ENCODE results near the gene MISP. TPM values are rescaled to one million over a fixed set of nuclear protein-coding genes. Genes with fewer than 3 reads are reported as not detected.

Gene MISP
- total and polyA plus RNA-seq, 2 of the 8 experiments (the other 6 are each of a cell fraction or from before 2014, with no cell fraction given): 0.43 to 0.45 TPM

DNA sequence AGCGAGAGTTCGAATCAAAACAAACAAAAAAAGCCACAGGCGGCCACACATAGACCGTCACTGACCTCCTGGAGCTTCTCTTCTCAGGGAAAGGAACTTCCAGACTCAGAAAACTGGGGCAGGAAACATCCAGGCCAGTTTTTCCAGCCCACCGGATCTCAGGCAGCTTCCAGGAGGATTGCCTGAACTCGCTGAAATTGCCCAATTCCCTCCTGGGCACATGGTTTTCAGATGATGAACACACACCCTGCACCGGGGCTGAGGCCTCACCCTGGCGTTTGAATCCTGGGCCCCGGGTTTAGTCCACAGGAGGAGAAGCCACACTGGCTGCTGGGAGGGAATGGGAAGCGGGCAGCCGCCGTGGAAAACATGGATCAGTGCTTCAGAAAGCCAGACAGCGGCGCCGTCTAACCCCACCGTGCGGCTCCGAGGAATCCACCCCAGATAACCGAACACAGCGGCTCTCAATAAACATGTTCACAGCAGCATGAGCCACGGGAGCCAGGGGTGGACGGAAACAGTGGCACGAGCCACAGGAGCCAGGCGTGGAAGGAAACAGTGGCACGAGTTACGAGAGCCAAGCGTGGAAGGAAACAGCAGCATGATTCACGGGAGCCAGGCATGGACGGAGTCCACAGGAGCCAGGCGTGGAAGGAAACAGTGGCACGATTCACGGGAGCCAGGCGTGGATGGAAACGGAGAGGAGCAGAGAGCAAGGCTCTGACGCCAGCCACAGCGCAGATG, 28.2 kb downstream of the MISP start:
- Histone ChIP-seq H3K27me3 (replicated peaks in 1 of 4; ENCODE audit: control insufficient read depth in 3 of 4, extremely low read depth in 1 of 4, insufficient read depth in 3 of 4, low read length in 3 of 4) (no peaks in the 10 kb centered on the region), H4K20me1 (replicated peaks in 1 of 2; ENCODE audit: control insufficient read depth in 1 of 2, insufficient read depth in 2 of 2, low read length in 2 of 2) (no peaks in the 10 kb centered on the region), H2BK15ac (ENCODE audit: low read length) (peak overlapping the region; percentile 95), H3K79me2 (ENCODE audit: control insufficient read depth in 1 of 2, insufficient read depth in 2 of 2, low read length in 2 of 2) (no peaks in the 10 kb centered on the region; a peak in 2 of 4 replicates), H3K4ac (replicated peaks; ENCODE audit: insufficient read length, low read depth, low read length) (peak overlapping the region; percentile 78), H3K79me1 (ENCODE audit: low read depth, low read length) (no peaks in the 10 kb centered on the region; the same call in 1 of the 2 replicates), H2AFZ (ENCODE audit: low read length) (no peak overlapping the region), H4K91ac (replicated peaks; ENCODE audit: insufficient read length, low read length) (peak overlapping the region; percentile 91), H3K4me1 (replicated peaks in 1 of 4; ENCODE audit: control insufficient read depth in 3 of 4, insufficient read depth in 4 of 4, low read length in 3 of 4) (peaks cover 7 to 15% (median 11%) of the 10 kb centered on the region in 4 experiments), H4K8ac (ENCODE audit: extremely low read depth, insufficient read depth, low read length) (no peak overlapping the region), H3K14ac (ENCODE audit: insufficient read length) (no peak overlapping the region), H3K9ac (replicated peaks in 1 of 4; ENCODE audit: extremely low read depth in 1 of 4, low read depth in 3 of 4, low read length in 3 of 4) (no peak overlapping the region), H2BK120ac (replicated peaks; ENCODE audit: low read depth, low read length) (no peak overlapping the region), H2BK5ac (ENCODE audit: low read depth, low read length) (no peak overlapping the region), H3K36me3 (ENCODE audit: control insufficient read depth in 2 of 4, insufficient read depth in 4 of 4, low read length in 3 of 4) (no peaks in the 10 kb centered on the region), H3K4me3 (ENCODE audit: extremely low read depth in 1 of 4, insufficient read depth in 2 of 4, low read depth in 3 of 4, low read length in 4 of 4) (no peak overlapping the region), H3K9me3 (ENCODE audit: insufficient read depth in 2 of 2, low read depth in 1 of 2, low read length in 1 of 2) (no peaks in the 10 kb centered on the region), H3K23me2 (ENCODE audit: low read depth, low read length) (no peaks in the 10 kb centered on the region), H2AK5ac (ENCODE audit: low read depth, low read length) (peak overlapping the region; percentile 98), H2BK12ac (ENCODE audit: low read depth, low read length) (peak overlapping the region; percentile 99; the same call in 1 of the 2 replicates), H2BK20ac (ENCODE audit: low read length) (0 out of 2 replicates have a peak overlapping the region, but pooled peaks have one; percentile 23), H3K18ac (ENCODE audit: extremely low read depth, low read length) (peak overlapping the region; percentile 0; the same call in 1 of the 2 replicates), H3K27ac (ENCODE audit: low read depth, low read length) (no peak overlapping the region), H3K56ac (replicated peaks; ENCODE audit: insufficient read length, low read depth, low read length) (no peak overlapping the region), H4K5ac (ENCODE audit: insufficient read length, low read depth, low read length) (no peak overlapping the region), H3K23ac (ENCODE audit: insufficient read length) (no peak overlapping the region), H3K4me2 (ENCODE audit: insufficient read depth in 1 of 2, low read depth in 2 of 2, low read length in 2 of 2) (no peak overlapping the region)
- WGBS, 2 experiments (ENCODE audit: extremely low coverage in 1 of 2, insufficient coverage in 1 of 2, insufficient read length in 1 of 2, insufficient replicate concordance in 2 of 2, low coverage in 1 of 2, low lambda C conversion rate in 2 of 2, missing lambda C conversion rate in 1 of 2): 80% methylated on average over 32 of the region's 36 CpGs; no CpG with 5 or more reads in 1 of the 2 experiments
- ChIA-PET POLR2A (ENCODE audit: partially characterized antibody) (interaction anchor here (1.0 to 9.0 kb wide), 9 partner anchors 9 to 68 kb away, joined by 3 to 61 read pairs (median 5); no protein-coding TSS in a partner anchor), CTCF (ENCODE audit: partially characterized antibody) (no interaction called here)
- DNase-seq (ENCODE audit: low read depth in 1 of 2, low spot score in 2 of 2): no peak
- no peak for FAIRE-seq
- TF ChIP-seq, protein P1, sequence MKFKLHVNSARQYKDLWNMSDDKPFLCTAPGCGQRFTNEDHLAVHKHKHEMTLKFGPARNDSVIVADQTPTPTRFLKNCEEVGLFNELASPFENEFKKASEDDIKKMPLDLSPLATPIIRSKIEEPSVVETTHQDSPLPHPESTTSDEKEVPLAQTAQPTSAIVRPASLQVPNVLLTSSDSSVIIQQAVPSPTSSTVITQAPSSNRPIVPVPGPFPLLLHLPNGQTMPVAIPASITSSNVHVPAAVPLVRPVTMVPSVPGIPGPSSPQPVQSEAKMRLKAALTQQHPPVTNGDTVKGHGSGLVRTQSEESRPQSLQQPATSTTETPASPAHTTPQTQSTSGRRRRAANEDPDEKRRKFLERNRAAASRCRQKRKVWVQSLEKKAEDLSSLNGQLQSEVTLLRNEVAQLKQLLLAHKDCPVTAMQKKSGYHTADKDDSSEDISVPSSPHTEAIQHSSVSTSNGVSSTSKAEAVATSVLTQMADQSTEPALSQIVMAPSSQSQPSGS (IDR thresholded peaks at IDR 0.05; ENCODE audit: low read length): no peak
- TF ChIP-seq KDM5A (IDR thresholded peaks at IDR 0.05; ENCODE audit: low read length) (no peak), TAF1 (IDR thresholded peaks at IDR 0.05; ENCODE audit: low read depth, low read length) (no peak), JUN (IDR thresholded peaks at IDR 0.05; ENCODE audit: low read depth, low read length) (no peak), CREB1 (IDR thresholded peaks at IDR 0.05) (no peak), GABPA (IDR thresholded peaks at IDR 0.05; ENCODE audit: borderline replicate concordance, insufficient read depth, low read length) (no peak), CTBP2 (IDR thresholded peaks at IDR 0.05; ENCODE audit: borderline replicate concordance, insufficient read depth, insufficient read length, low read length) (no peak), ZNF274 (IDR thresholded peaks at IDR 0.05; ENCODE audit: borderline replicate concordance, extremely low read depth, low read length) (no peak), CHD1 (IDR thresholded peaks at IDR 0.05; ENCODE audit: low read depth, low read length) (no peak), TCF12 (IDR thresholded peaks at IDR 0.05; ENCODE audit: low read depth, low read length) (no peak)
- TF ChIP-seq, protein P2, sequence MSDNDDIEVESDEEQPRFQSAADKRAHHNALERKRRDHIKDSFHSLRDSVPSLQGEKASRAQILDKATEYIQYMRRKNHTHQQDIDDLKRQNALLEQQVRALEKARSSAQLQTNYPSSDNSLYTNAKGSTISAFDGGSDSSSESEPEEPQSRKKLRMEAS (IDR thresholded peaks at IDR 0.05): peak; percentile 51; the same call in 1 of the 2 replicates
